GM12872 (cell line): ENCODE results near the gene TMEM200A.

Experiments used
- CTCF ChIP-seq: IDR thresholded peaks from 3 replicates; pipeline ENCODE4 v1.5.1; 2011; ENCODE audit warnings: low read depth, mild to moderate bottlenecking, low read length, moderate library complexity; ENCODE audit not compliant: insufficient read depth

Gene TMEM200A

GRCh38 chr6:130355572-130355971 lies 10.2 kb upstream of the TMEM200A start:
- no peak for TF ChIP-seq CTCF

GRCh38 chr6:130357436-130357835 lies 8.4 kb upstream of the TMEM200A start:
- no peak for TF ChIP-seq CTCF

- TF ChIP-seq CTCF: no peak
Observed at GRCh38 chr6:130359736-130360135, 6.1 kb upstream of the TMEM200A start.

GRCh38 chr6:130362128-130362527 lies 3.7 kb upstream of the TMEM200A start:
- no peak for TF ChIP-seq CTCF

- TF ChIP-seq CTCF: no peak
Observed at GRCh38 chr6:130364224-130364780, 1.5 kb upstream of the TMEM200A start.

GRCh38 chr6:130366107-130367005 lies 539 bp downstream of the TMEM200A start:
- no peak for TF ChIP-seq CTCF

GRCh38 chr6:130367767-130368166 lies 1.9 kb downstream of the TMEM200A start:
- no peak for TF ChIP-seq CTCF
